Fibroblast of lung (primary cell): Measurements from ENCODE around the gene C1QTNF5. TPM values are rescaled to one million over a fixed set of nuclear protein-coding genes. Genes with fewer than 3 reads are reported as not detected.
"Not testable (repeated sequence)": the region's sequence is repeated elsewhere in the genome, so short reads cannot be mapped to it uniquely, and the experiment has no call there.

Experiments used
- DNase-seq, 2 donors: peaks; one replicate each; pipeline versions ENCODE4 v3.0.0 to v3.0.0-alpha.2; 2010; ENCODE audit warnings: low read depth in 2 of 2
- H2AFZ ChIP-seq: 2 replicates; pipeline ENCODE4 v1.5.1; 2012; ENCODE audit warnings: low read length, control low read depth, inconsistent platforms
- H3K27ac ChIP-seq: 2 replicates; pipeline ENCODE4 v1.5.1; 2011; ENCODE audit warnings: low read length, control low read depth; ENCODE audit not compliant: insufficient read depth
- H3K27me3 ChIP-seq: 2 replicates; pipeline ENCODE4 v1.5.1; 2011; ENCODE audit warnings: mild to moderate bottlenecking, low read length; ENCODE audit not compliant: control insufficient read depth, insufficient read depth
- H3K36me3 ChIP-seq: 2 replicates; pipeline ENCODE4 v1.5.1; 2011; ENCODE audit warnings: low read length; ENCODE audit not compliant: control insufficient read depth, insufficient read depth
- H3K4me1 ChIP-seq: 2 replicates; pipeline ENCODE4 v1.5.1; 2011; ENCODE audit warnings: low read length; ENCODE audit not compliant: control insufficient read depth, insufficient read depth; ENCODE audit errors: extremely low read depth
- H3K4me2 ChIP-seq: 2 replicates; pipeline ENCODE4 v1.5.1; 2011; ENCODE audit warnings: low read length, control low read depth; ENCODE audit not compliant: insufficient read depth; ENCODE audit errors: extremely low read depth
- H3K4me3 ChIP-seq, 4 experiments: fragments of 200-600 bp in 1 of 4; sonication (generic) in 1 of 4; replicated peaks in 1 of 4; 2 replicates each; pipeline ENCODE4 v1.5.1; 2011 to 2016; ENCODE audit warnings: low read length in 4 of 4, low read depth in 3 of 4, mild to moderate bottlenecking in 3 of 4, control low read depth in 2 of 4, inconsistent platforms in 1 of 4, mixed read lengths in 1 of 4; ENCODE audit not compliant: insufficient read depth in 1 of 4; ENCODE audit errors: control extremely low read depth in 1 of 4
- H3K79me2 ChIP-seq: 2 replicates; pipeline ENCODE4 v1.5.1; 2012; ENCODE audit warnings: mild to moderate bottlenecking, low read length, inconsistent platforms; ENCODE audit not compliant: control insufficient read depth, insufficient read depth
- H3K9ac ChIP-seq: 2 replicates; pipeline ENCODE4 v1.5.1; 2011; ENCODE audit warnings: mild to moderate bottlenecking, low read length, control low read depth; ENCODE audit not compliant: insufficient read depth
- H3K9me3 ChIP-seq: 2 replicates; pipeline ENCODE4 v1.5.1; 2012; ENCODE audit warnings: low read depth, low read length; ENCODE audit not compliant: control insufficient read depth, insufficient read depth
- H4K20me1 ChIP-seq: 2 replicates; pipeline ENCODE4 v1.5.1; 2011; ENCODE audit warnings: low read length; ENCODE audit not compliant: control insufficient read depth, insufficient read depth; ENCODE audit errors: extremely low read depth
- CTCF ChIP-seq, 2 donors: IDR thresholded peaks in 1 of 2; conservative IDR thresholded peaks in 1 of 2; 1 replicate in 1 of 2; 2 replicates in 1 of 2; pipeline ENCODE4 v1.5.1; 2011 to 2012; ENCODE audit warnings: low read length in 2 of 2, control low read depth in 1 of 2, inconsistent platforms in 1 of 2, low read depth in 1 of 2, mild to moderate bottlenecking in 1 of 2
- EZH2 ChIP-seq: IDR thresholded peaks from 2 replicates; pipeline ENCODE4 v1.5.1; 2012; ENCODE audit warnings: low read length, control low read depth, mild to moderate bottlenecking; ENCODE audit errors: missing control alignments
- polyA plus RNA-seq, 2 donors: library from polyadenylated mRNA; depleted of rRNA in 1 of 2; stranded (reverse) in 1 of 2; unstranded in 1 of 2; fragments of >200 nt; gene quantifications; 2 replicates each; pipeline ENCODE4 v1.2.1, GENCODE V29; 2011 to 2012; ENCODE audit warnings: missing spikeins in 1 of 2
- total RNA-seq: library from RNA; depleted of rRNA; stranded (reverse); fragments of >200 nt; gene quantifications from 2 replicates; pipeline ENCODE4 v1.2.1, GENCODE V29; 2014

The C1QTNF5 gene
- total and polyA plus RNA-seq, 2 donors (not counting 1 experiment from before 2014, with no cell fraction given): 13.4 to 32.0 TPM

- Histone ChIP-seq H3K27ac (no peak overlapping the region), H2AFZ (no peak overlapping the region), H3K9ac (no peak overlapping the region), H3K79me2 (no peaks in the 10 kb centered on the region), H3K4me1 (peaks cover 6% of the 10 kb centered on the region), H3K9me3 (no peaks in the 10 kb centered on the region), H3K4me3 (no peak overlapping the region), H3K27me3 (peaks cover 14% of the 10 kb centered on the region), H3K36me3 (no peaks in the 10 kb centered on the region), H3K4me2 (no peak overlapping the region), H4K20me1 (no peaks in the 10 kb centered on the region)
- TF ChIP-seq CTCF (conservative IDR thresholded peaks at IDR 0.05 in 1 of 2, IDR thresholded peaks at IDR 0.05 in 1 of 2; ENCODE audit: low read depth in 1 of 2, low read length in 2 of 2) (no peak), EZH2 (no peak)
- no peak for DNase-seq
These were observed 43.6 kb upstream of the C1QTNF5 start for GRCh38 chr11:119384332-119384731.

GRCh38 chr11:119382513-119382912 lies 41.8 kb upstream of the C1QTNF5 start:
- H3K4me1 ChIP-seq, H4K20me1 ChIP-seq, H3K27ac ChIP-seq, H3K27me3 ChIP-seq, DNase-seq, H3K9ac ChIP-seq, H3K79me2 ChIP-seq, H3K36me3 ChIP-seq, H2AFZ ChIP-seq, H3K9me3 ChIP-seq, H3K4me2 ChIP-seq: not testable (repeated sequence)
- H3K4me3 ChIP-seq: peak overlapping the region in 1 of 4 experiments; percentile 81

- no peaks in the 10 kb centered on the region for H3K79me2 ChIP-seq
- H3K36me3 ChIP-seq: no peaks in the 10 kb centered on the region
- no peaks in the 10 kb centered on the region for H3K9me3 ChIP-seq
- no peaks in the 10 kb centered on the region for H4K20me1 ChIP-seq
- peak overlapping the region; percentile 40 for H2AFZ ChIP-seq
- peak overlapping the region; percentile 46 for H3K27ac ChIP-seq
- H3K9ac ChIP-seq: peak overlapping the region; percentile 21
- no peak for DNase-seq
- H3K4me2 ChIP-seq: peak overlapping the region; percentile 98
- H3K27me3 ChIP-seq: peaks cover 8% of the 10 kb centered on the region
- no peak for TF ChIP-seq CTCF (conservative IDR thresholded peaks at IDR 0.05 in 1 of 2, IDR thresholded peaks at IDR 0.05 in 1 of 2; ENCODE audit: low read depth in 1 of 2, low read length in 2 of 2)
- H3K4me3 ChIP-seq: peak overlapping the region; percentile 43 to 81 (median 59)
- peaks cover 11% of the 10 kb centered on the region for H3K4me1 ChIP-seq
These were observed 41.4 kb upstream of the C1QTNF5 start for GRCh38 chr11:119382101-119382500.
